ENCODE results near the gene CHMP6.

GRCh38 chr17:80980397-80981061 lies 11.1 kb upstream of the CHMP6 start:
- TF ChIP-seq CTCF (IDR thresholded peaks at IDR 0.05) (no peak), POLR2A (IDR thresholded peaks at IDR 0.05) (no peak)

Data from suprapubic skin (tissue), 3 donors.